HCT116 (cell line): ENCODE data around the gene EIF4G3.
"Not testable (repeated sequence)": the region's sequence is repeated elsewhere in the genome, so short reads cannot be mapped to it uniquely, and the experiment has no call there.

Source experiments
- ATF3 ChIP-seq: IDR thresholded peaks from 2 replicates; pipeline ENCODE4 v1.6.1; 2012
- CEBPB ChIP-seq: IDR thresholded peaks from 2 replicates; pipeline ENCODE4 v1.6.1; 2012; ENCODE audit warnings: low read depth
- EZH2 ChIP-seq: fragments of 200-600 bp; sonication (generic); IDR thresholded peaks from 2 replicates; pipeline ENCODE4 v1.6.1; 2017; ENCODE audit warnings: antibody characterized with exemption, mixed run types
- FOSL1 ChIP-seq: IDR thresholded peaks from 2 replicates; pipeline ENCODE4 v1.6.1; 2012; ENCODE audit warnings: low read depth
- MAX ChIP-seq: IDR thresholded peaks from 2 replicates; pipeline ENCODE4 v1.6.1; 2012
- POLR2A ChIP-seq: IDR thresholded peaks from 2 replicates; pipeline ENCODE4 v1.7.0; 2011; ENCODE audit warnings: borderline replicate concordance; ENCODE audit not compliant: insufficient read depth, insufficient read length; ENCODE audit errors: extremely low read depth
- POLR2AphosphoS5 ChIP-seq: IDR thresholded peaks from 2 replicates; pipeline ENCODE4 v1.6.1; 2011; ENCODE audit warnings: mild to moderate bottlenecking, low read depth, low read length, moderate library complexity
- TF ChIP-seq, protein P1 (sequence below), 3 experiments: fragments of 200-600 bp in 1 of 3; sonication (generic) in 1 of 3; IDR thresholded peaks in 2 of 3; conservative IDR thresholded peaks in 1 of 3; 2 replicates each; pipeline ENCODE4 v1.5.1; 2012 to 2017; ENCODE audit warnings: low read depth in 2 of 3, low read length in 2 of 3, antibody characterized with exemption in 1 of 3, borderline replicate concordance in 1 of 3, control low read depth in 1 of 3, mild to moderate bottlenecking in 1 of 3, mixed read lengths in 1 of 3, mixed run types in 1 of 3, moderate library complexity in 1 of 3; ENCODE audit not compliant: insufficient read depth in 1 of 3

DNA sequence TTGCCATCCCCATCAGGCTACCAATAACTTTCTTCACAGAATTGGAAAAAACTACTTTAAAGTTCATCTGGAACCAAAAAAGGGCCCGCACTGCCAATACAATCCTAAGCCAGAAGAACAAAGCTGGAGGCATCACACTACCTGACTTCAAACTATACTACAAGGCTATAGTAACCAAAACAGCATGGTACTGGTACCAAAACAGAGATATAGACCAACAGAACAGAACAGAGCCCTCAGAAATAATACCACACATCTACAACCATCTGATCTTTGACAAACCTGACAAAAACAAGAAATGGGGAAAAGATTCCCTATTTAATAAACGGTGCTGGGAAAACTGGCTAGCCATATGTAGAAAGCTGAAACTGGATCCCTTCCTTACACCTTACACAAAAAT, 84.2 kb downstream of the EIF4G3 start:
- not testable (repeated sequence) for TF ChIP-seq POLR2AphosphoS5, MAX, POLR2A, ATF3, EZH2, CEBPB, FOSL1
- TF ChIP-seq, protein P1, sequence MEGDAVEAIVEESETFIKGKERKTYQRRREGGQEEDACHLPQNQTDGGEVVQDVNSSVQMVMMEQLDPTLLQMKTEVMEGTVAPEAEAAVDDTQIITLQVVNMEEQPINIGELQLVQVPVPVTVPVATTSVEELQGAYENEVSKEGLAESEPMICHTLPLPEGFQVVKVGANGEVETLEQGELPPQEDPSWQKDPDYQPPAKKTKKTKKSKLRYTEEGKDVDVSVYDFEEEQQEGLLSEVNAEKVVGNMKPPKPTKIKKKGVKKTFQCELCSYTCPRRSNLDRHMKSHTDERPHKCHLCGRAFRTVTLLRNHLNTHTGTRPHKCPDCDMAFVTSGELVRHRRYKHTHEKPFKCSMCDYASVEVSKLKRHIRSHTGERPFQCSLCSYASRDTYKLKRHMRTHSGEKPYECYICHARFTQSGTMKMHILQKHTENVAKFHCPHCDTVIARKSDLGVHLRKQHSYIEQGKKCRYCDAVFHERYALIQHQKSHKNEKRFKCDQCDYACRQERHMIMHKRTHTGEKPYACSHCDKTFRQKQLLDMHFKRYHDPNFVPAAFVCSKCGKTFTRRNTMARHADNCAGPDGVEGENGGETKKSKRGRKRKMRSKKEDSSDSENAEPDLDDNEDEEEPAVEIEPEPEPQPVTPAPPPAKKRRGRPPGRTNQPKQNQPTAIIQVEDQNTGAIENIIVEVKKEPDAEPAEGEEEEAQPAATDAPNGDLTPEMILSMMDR (IDR thresholded peaks at IDR 0.05 in 2 of 3, conservative IDR thresholded peaks at IDR 0.05 in 1 of 3; ENCODE audit: borderline replicate concordance in 1 of 3, insufficient read depth in 1 of 3, low read depth in 2 of 3, low read length in 2 of 3): not testable (repeated sequence)
